ENCODE measurements around the gene IDI1. TPM values are rescaled to one million over a fixed set of nuclear protein-coding genes. Genes with fewer than 3 reads are reported as not detected.

Gene IDI1
- total RNA-seq, 1 experiment from 2014 or later, result 47.2 TPM

GRCh38 chr10:1033601-1034000, 15.3 kb downstream of the IDI1 start:
- DNase-seq (ENCODE audit: low spot score), result no peak
- Mint-ChIP-seq H3K4me3 (no peak overlapping the region), H3K27me3 (ENCODE audit: low read depth) (no peaks in the 10 kb centered on the region), H3K4me1 (0 out of 2 replicates have a peak, but pooled peaks cover 9% of the 10 kb centered on the region), H3K27ac (no peak overlapping the region), H3K9me3 (no peaks in the 10 kb centered on the region), H3K36me3 (no peaks in the 10 kb centered on the region)
- TF ChIP-seq SMAD3 (CRISPR knock-in tag; IDR thresholded peaks at IDR 0.05; ENCODE audit: borderline replicate concordance) (no peak), KAT7 (CRISPR knock-in tag; IDR thresholded peaks at IDR 0.05; ENCODE audit: borderline replicate concordance) (no peak), MAX (CRISPR knock-in tag; IDR thresholded peaks at IDR 0.05) (no peak), USF1 (CRISPR knock-in tag; IDR thresholded peaks at IDR 0.05) (no peak), CBFB (CRISPR knock-in tag; IDR thresholded peaks at IDR 0.05; ENCODE audit: low read depth) (no peak)
- TF ChIP-seq, protein P1, sequence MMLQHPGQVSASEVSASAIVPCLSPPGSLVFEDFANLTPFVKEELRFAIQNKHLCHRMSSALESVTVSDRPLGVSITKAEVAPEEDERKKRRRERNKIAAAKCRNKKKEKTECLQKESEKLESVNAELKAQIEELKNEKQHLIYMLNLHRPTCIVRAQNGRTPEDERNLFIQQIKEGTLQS (CRISPR knock-in tag; conservative IDR thresholded peaks at IDR 0.05), result no peak
- TF ChIP-seq, protein P2, sequence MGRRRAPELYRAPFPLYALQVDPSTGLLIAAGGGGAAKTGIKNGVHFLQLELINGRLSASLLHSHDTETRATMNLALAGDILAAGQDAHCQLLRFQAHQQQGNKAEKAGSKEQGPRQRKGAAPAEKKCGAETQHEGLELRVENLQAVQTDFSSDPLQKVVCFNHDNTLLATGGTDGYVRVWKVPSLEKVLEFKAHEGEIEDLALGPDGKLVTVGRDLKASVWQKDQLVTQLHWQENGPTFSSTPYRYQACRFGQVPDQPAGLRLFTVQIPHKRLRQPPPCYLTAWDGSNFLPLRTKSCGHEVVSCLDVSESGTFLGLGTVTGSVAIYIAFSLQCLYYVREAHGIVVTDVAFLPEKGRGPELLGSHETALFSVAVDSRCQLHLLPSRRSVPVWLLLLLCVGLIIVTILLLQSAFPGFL (CRISPR knock-in tag; IDR thresholded peaks at IDR 0.05; ENCODE audit: borderline replicate concordance), result no peak
- ATAC-seq, result no peak
- CTCF ChIA-PET, result no interaction called here
- POLR2A ChIA-PET, result no interaction called here

DNA sequence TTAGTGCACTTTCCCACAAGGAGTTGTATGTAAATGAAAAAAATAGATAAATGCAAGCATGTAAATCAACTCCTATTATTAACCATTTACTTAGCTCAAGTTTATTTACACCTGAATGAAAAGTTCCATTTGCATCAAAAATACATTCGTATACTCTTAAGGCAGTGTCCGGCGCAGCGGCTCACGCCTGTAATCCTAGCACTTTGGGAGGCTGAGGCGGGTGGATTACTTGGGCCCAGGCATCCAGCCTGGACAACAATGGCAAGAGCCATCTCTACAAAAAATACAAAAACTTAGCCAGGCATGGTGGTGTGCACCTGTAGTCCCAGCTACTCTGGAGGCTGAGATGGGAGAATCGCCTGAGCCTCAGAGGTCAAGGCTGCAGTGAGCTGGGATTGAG, 19.1 kb downstream of the IDI1 start:
- Mint-ChIP-seq H3K4me3 (no peak overlapping the region), H3K4me1 (0 out of 2 replicates have a peak, but pooled peaks cover 9% of the 10 kb centered on the region), H3K27ac (no peak overlapping the region), H3K36me3 (no peaks in the 10 kb centered on the region), H3K27me3 (ENCODE audit: low read depth) (no peaks in the 10 kb centered on the region), H3K9me3 (no peaks in the 10 kb centered on the region)
- ChIA-PET POLR2A (no interaction called here), CTCF (no interaction called here)
- no peak for DNase-seq (ENCODE audit: low spot score)
- no peak for ATAC-seq
- TF ChIP-seq GABPB1 (CRISPR knock-in tag; IDR thresholded peaks at IDR 0.05) (no peak), RORB (CRISPR knock-in tag; IDR thresholded peaks at IDR 0.05) (no peak), KAT7 (CRISPR knock-in tag; IDR thresholded peaks at IDR 0.05; ENCODE audit: borderline replicate concordance) (no peak), ZNF138 (CRISPR knock-in tag; conservative IDR thresholded peaks at IDR 0.05) (no peak), NR2C2 (CRISPR knock-in tag; IDR thresholded peaks at IDR 0.05) (no peak), TEAD1 (CRISPR knock-in tag; IDR thresholded peaks at IDR 0.05) (no peak), ZNF232 (CRISPR knock-in tag; IDR thresholded peaks at IDR 0.05) (no peak), RELA (CRISPR knock-in tag; IDR thresholded peaks at IDR 0.05; ENCODE audit: borderline replicate concordance) (no peak), ZNF263 (CRISPR knock-in tag; IDR thresholded peaks at IDR 0.05; ENCODE audit: low read depth) (no peak), PRDM15 (CRISPR knock-in tag; IDR thresholded peaks at IDR 0.05) (no peak)

DNA sequence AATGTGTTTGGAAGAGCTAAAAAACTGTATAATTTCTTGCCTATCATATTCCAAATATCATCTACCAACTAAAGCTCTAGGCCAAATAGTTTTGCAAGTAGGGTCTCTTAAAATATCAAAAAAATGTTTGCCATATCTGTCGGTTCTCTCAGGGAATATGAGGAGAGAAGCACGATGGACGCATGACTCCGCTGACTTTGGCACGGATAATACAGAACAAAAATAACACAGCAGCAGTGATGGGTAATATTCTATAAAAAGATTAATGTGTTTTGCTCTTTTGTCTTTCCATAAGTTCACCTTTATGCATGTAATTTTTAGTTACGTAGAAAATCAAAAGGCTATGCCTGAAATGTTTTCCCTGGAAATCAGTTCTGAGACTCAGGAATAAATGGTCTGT, 22.3 kb downstream of the IDI1 start:
- ATAC-seq (no peak), DNase-seq (ENCODE audit: low spot score) (no peak)
- Mint-ChIP-seq H3K4me1 (0 out of 2 replicates have a peak, but pooled peaks cover 14% of the 10 kb centered on the region), H3K27ac (no peak overlapping the region), H3K4me3 (no peak overlapping the region), H3K27me3 (ENCODE audit: low read depth) (no peaks in the 10 kb centered on the region), H3K9me3 (peaks cover 1% of the 10 kb centered on the region), H3K36me3 (no peaks in the 10 kb centered on the region; the same call in 1 of the 2 replicates)
- ChIA-PET POLR2A (no interaction called here), CTCF (no interaction called here)
- TF ChIP-seq NR2C2 (CRISPR knock-in tag; IDR thresholded peaks at IDR 0.05), result no peak
- TF ChIP-seq GTF2I (CRISPR knock-in tag; conservative IDR thresholded peaks at IDR 0.05), result no peak
- TF ChIP-seq MXD4 (CRISPR knock-in tag; IDR thresholded peaks at IDR 0.05; ENCODE audit: borderline replicate concordance), result no peak
- TF ChIP-seq CTCF (IDR thresholded peaks at IDR 0.05), result no peak
- TF ChIP-seq NR3C1 (CRISPR knock-in tag; conservative IDR thresholded peaks at IDR 0.05; ENCODE audit: low read depth), result no peak
- TF ChIP-seq, protein P3, sequence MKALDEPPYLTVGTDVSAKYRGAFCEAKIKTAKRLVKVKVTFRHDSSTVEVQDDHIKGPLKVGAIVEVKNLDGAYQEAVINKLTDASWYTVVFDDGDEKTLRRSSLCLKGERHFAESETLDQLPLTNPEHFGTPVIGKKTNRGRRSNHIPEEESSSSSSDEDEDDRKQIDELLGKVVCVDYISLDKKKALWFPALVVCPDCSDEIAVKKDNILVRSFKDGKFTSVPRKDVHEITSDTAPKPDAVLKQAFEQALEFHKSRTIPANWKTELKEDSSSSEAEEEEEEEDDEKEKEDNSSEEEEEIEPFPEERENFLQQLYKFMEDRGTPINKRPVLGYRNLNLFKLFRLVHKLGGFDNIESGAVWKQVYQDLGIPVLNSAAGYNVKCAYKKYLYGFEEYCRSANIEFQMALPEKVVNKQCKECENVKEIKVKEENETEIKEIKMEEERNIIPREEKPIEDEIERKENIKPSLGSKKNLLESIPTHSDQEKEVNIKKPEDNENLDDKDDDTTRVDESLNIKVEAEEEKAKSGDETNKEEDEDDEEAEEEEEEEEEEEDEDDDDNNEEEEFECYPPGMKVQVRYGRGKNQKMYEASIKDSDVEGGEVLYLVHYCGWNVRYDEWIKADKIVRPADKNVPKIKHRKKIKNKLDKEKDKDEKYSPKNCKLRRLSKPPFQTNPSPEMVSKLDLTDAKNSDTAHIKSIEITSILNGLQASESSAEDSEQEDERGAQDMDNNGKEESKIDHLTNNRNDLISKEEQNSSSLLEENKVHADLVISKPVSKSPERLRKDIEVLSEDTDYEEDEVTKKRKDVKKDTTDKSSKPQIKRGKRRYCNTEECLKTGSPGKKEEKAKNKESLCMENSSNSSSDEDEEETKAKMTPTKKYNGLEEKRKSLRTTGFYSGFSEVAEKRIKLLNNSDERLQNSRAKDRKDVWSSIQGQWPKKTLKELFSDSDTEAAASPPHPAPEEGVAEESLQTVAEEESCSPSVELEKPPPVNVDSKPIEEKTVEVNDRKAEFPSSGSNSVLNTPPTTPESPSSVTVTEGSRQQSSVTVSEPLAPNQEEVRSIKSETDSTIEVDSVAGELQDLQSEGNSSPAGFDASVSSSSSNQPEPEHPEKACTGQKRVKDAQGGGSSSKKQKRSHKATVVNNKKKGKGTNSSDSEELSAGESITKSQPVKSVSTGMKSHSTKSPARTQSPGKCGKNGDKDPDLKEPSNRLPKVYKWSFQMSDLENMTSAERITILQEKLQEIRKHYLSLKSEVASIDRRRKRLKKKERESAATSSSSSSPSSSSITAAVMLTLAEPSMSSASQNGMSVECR (CRISPR knock-in tag; IDR thresholded peaks at IDR 0.05; ENCODE audit: borderline replicate concordance), result no peak
